Measurements from ENCODE around the gene MAST4. TPM values are rescaled to one million over a fixed set of nuclear protein-coding genes. Genes with fewer than 3 reads are reported as not detected.

The MAST4 gene
- 12.8 and 25.1 TPM in 2 replicates for total RNA-seq

DNA sequence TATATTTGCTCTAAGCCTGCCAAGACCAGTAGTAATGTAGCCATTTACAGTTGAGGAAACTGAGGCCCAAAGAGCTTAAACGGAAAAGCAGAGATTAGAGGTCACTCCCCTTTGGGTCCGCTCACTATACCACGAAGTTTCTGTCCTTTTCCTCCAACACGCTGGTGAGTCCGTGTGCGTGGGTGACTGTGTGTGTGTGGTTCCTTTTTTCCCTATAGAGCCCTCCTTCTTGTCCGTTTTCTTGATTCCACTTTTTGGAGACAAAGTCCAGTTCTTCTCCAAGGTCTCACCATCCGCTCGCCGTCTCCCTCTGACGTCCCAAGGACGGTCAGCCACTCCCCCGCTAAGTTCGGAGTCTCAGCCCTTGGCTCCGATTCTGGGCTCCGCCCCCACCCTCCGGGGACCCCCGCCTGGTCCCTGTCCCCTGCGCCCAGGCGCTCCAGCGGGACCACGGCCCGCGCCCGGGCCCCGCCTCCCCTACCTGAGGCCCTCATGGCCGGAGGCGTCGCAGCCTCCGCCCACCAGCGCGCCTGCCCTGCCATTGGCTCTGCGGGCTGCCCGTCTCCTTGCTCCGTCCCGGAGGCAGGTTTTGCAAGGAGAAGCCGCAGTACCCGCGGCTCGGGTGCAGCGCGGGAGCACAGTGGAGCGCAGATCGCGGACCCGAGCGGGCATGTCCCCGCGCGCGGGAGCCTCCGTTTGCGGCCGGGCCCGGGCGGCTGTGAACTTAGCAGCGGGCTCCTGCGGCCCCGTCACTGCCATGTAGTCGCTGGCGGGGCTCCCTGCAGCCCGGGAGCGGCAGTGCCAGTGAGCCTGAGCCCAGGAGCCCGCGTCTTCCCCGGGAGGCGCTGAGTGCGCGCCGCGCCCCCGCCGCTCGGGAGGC lies at the start of gene MAST4:
Gene MAST4 (plus strand): TSS at position 638 of the 880 bp plus-strand sequence. CDS start 263 bp downstream, outside the sequence.

GRCh38 chr5:67196537-67197059 lies 600.4 kb downstream of the MAST4 start, which contains the start of gene CD180:
TSS of gene CD180 (minus strand) at chr5:67196799. CDS start at chr5:67196641, 158 bp downstream.

